ENCODE data around the gene RARRES2.
"Not testable (repeated sequence)": the region's sequence is repeated elsewhere in the genome, so short reads cannot be mapped to it uniquely, and the experiment has no call there.

GRCh38 chr7:150302908-150303310 is 38.5 kb downstream of the RARRES2 start:
- not testable (repeated sequence) for TF ChIP-seq CTCF (conservative IDR thresholded peaks at IDR 0.05; ENCODE audit: low read length); EZH2phosphoT487 (IDR thresholded peaks at IDR 0.05; ENCODE audit: borderline replicate concordance, low read depth, low read length)

Data from OCI-LY7 (cell line).